ENCODE results near the gene AKAP17A.

The AKAP17A gene

GRCh38 chrX:1581132-1581531 lies 10.3 kb upstream of the AKAP17A start:
- peak; percentile 52 to 79 (median 61) for DNase-seq (ENCODE audit: low read depth in 2 of 3, low spot score in 2 of 3)

- peak in 1 of 3 experiments; percentile 29 for DNase-seq (ENCODE audit: low read depth in 2 of 3, low spot score in 2 of 3)
Measured at GRCh38 chrX:1582686-1583437, 8.5 kb upstream of the AKAP17A start.

GRCh38 chrX:1584237-1585011 lies 7.0 kb upstream of the AKAP17A start:
- DNase-seq (ENCODE audit: low read depth in 2 of 3, low spot score in 2 of 3), result no peak

GRCh38 chrX:1587161-1587560 lies 4.2 kb upstream of the AKAP17A start:
- DNase-seq (ENCODE audit: low read depth in 2 of 3, low spot score in 2 of 3), result no peak

- no peak for DNase-seq (ENCODE audit: low read depth in 2 of 3, low spot score in 2 of 3)
Measured at GRCh38 chrX:1589356-1590130, 1.9 kb upstream of the AKAP17A start.

GRCh38 chrX:1591863-1592469 lies 562 bp downstream of the AKAP17A start:
- DNase-seq (ENCODE audit: low read depth in 2 of 3, low spot score in 2 of 3), result no peak

- DNase-seq (ENCODE audit: low read depth in 2 of 3, low spot score in 2 of 3), result peak in 1 of 3 experiments; percentile 27
Measured at GRCh38 chrX:1592470-1593142, 1.2 kb downstream of the AKAP17A start.

GRCh38 chrX:1593286-1594271 lies 2.2 kb downstream of the AKAP17A start:
- no peak for DNase-seq (ENCODE audit: low read depth in 2 of 3, low spot score in 2 of 3)

- no peak for DNase-seq (ENCODE audit: low read depth in 2 of 3, low spot score in 2 of 3)
Measured at GRCh38 chrX:1595711-1596060, 4.3 kb downstream of the AKAP17A start.

- no peak for DNase-seq (ENCODE audit: low read depth in 2 of 3, low spot score in 2 of 3)
Measured at GRCh38 chrX:1596676-1597344, 5.4 kb downstream of the AKAP17A start.

GRCh38 chrX:1597345-1598020 lies 6.1 kb downstream of the AKAP17A start:
- no peak for DNase-seq (ENCODE audit: low read depth in 2 of 3, low spot score in 2 of 3)

GRCh38 chrX:1598021-1598875 lies 6.8 kb downstream of the AKAP17A start:
- no peak for DNase-seq (ENCODE audit: low read depth in 2 of 3, low spot score in 2 of 3)

GRCh38 chrX:1598876-1599790 lies 7.7 kb downstream of the AKAP17A start:
- DNase-seq (ENCODE audit: low read depth in 2 of 3, low spot score in 2 of 3), result no peak

- no peak for DNase-seq (ENCODE audit: low read depth in 2 of 3, low spot score in 2 of 3)
Measured at GRCh38 chrX:1599791-1600405, 8.5 kb downstream of the AKAP17A start.

- DNase-seq (ENCODE audit: low read depth in 2 of 3, low spot score in 2 of 3), result no peak
Measured at GRCh38 chrX:1600406-1601050, 9.1 kb downstream of the AKAP17A start.

Data from activated CD8-positive, alpha-beta memory T cell treated with anti-CD3 and anti-CD28 coated beads for 48 hours (primary cell).